Neural progenitor cell (in vitro differentiated cells): Measurements from ENCODE around the gene PDE4A.

Source experiments
- CTCF ChIP-seq: fragments of 200-600 bp; sonication (generic); IDR thresholded peaks from 2 replicates; pipeline ENCODE4 v1.5.1; 2017; ENCODE audit warnings: antibody characterized with exemption, mild to moderate bottlenecking
- EZH2phosphoT487 ChIP-seq: fragments of 200-600 bp; sonication (generic); IDR thresholded peaks from 2 replicates; pipeline ENCODE4 v1.6.1; 2017; ENCODE audit warnings: antibody characterized with exemption

- TF ChIP-seq CTCF: no peak
- TF ChIP-seq EZH2phosphoT487: no peak
Observed at GRCh38 chr19:10508036-10508435, 87.7 kb downstream of the PDE4A start.
